GM12892 (cell line): ENCODE results near the gene ZNF311.

Source experiments
- POLR2A ChIP-seq: IDR thresholded peaks from 2 replicates; pipeline ENCODE4 v1.6.1; 2011; ENCODE audit warnings: low read depth, low read length, control low read depth
- POLR2AphosphoS5 ChIP-seq: IDR thresholded peaks from 2 replicates; pipeline ENCODE4 v1.6.1; 2011; ENCODE audit warnings: low read depth, low read length, control low read depth
- TAF1 ChIP-seq: IDR thresholded peaks from 2 replicates; pipeline ENCODE4 v1.6.1; 2011; ENCODE audit warnings: low read depth, mild to moderate bottlenecking, control low read depth, low read length, borderline replicate concordance

GRCh38 chr6:28969129-28969528, 36.0 kb downstream of the ZNF311 start:
- no peak for TF ChIP-seq POLR2AphosphoS5
- no peak for TF ChIP-seq POLR2A
- no peak for TF ChIP-seq TAF1
